GM20431 (cell line): ENCODE measurements around the gene ATG13.

Source experiments
- in situ Hi-C: fragments of 300-500 bp; cut with MseI, MboI; formaldehyde crosslinking; loops from one replicate; pipeline ENCODE4 v1.15.0; 2020; ENCODE audit warnings: low sequenced_read_pairs; ENCODE audit not compliant: unreplicated experiment

ATG13 gene

GRCh38 chr11:46603704-46604308, 13.5 kb upstream of the ATG13 start:
- in situ Hi-C loops, result no loop called here

DNA sequence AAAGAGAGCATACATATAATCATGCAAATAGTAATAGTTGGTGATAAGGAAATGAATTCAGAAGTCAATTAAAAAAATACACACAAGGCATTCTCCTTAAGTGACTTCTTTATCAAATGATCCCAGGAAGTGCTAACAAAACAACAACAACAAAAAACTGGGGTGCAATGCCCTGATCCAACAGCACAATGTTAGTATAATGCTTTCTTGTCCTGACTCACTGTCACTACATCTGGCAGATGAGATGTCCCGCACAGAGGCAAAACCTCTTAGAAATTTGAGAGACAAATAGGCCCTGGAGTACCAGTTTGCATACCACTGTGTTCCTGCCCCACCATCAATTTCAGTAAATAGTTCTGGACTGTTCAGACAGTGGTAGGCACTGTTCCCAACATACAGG, 12.6 kb upstream of the ATG13 start:
- in situ Hi-C loops, result no loop called here

DNA sequence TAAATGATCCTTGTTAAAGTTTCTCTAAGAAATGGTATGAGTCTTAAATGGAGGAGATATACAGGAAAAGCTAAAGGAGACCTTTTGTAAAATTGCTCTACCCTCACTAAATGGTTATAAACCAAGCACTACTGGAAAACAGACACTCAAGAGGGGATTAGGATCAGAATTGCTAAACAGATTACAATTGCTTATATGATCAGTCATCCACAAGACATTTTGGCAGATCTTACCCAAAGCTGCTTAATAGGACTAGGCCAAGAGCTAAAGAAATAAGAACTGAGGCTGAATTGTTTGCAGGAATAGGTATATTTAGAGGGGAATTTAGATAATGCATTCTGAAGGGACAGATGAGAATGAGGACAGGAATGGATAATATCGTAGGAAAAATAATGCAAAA, 9.8 kb upstream of the ATG13 start:
- in situ Hi-C loops, result no loop called here

- in situ Hi-C loops, result no loop called here
Measured at GRCh38 chr11:46609386-46609785, 8.0 kb upstream of the ATG13 start.

DNA sequence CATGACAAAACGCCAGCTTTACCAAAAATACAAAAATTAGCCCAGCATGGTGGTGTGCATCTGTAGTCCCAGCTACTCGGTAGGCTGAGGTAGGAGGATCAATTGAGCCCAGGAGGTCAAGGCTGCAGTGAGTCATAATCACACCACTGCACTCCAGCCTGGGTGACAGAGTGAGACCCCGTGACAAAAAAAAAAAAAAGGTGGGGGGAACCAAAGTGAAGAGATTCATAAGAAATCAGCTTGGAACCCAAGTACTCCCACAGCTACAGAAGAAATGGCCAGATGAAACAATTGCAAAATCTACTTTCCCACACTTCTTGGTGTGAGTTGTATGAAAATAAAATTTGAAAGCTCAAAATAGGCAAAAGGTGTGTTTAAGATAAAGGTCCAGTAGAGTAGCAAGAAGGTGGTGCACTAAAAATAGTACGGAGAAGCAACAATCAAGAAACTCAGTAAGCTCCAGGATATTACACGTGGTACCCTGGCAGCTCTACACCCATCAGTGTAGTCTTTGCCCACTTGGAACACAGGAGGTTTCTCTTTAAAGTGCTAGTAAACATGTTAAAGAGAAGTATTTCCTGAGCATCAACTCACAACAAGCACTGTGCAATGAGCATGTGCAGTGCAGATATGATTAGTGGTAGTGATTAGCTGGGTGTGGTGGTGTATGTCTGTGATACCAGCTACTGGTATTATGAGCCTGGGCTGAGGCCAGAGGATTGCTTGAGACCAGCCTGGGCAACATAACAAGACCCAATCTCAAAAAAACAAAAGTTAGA, 5.6 kb upstream of the ATG13 start:
- in situ Hi-C loops, result no loop called here

DNA sequence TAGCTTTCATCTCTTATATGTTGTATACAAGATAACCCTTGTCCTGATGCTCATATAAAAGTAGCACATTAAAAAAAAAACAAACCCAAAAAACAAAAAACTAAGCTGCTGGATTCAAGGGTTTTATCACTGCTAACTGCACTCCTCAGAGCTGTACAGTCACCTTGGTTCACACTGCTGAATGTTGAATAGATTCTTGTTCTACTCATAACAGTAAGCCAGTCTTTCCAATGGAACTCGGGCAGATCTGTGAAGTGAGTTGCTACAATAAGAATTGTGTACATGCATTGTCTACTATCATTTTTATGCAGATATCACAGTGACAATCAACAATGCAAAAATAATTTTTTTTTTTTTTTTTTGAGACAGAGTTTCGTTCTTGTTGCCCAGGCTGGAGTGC, 5.0 kb upstream of the ATG13 start:
- in situ Hi-C loops, result no loop called here

DNA sequence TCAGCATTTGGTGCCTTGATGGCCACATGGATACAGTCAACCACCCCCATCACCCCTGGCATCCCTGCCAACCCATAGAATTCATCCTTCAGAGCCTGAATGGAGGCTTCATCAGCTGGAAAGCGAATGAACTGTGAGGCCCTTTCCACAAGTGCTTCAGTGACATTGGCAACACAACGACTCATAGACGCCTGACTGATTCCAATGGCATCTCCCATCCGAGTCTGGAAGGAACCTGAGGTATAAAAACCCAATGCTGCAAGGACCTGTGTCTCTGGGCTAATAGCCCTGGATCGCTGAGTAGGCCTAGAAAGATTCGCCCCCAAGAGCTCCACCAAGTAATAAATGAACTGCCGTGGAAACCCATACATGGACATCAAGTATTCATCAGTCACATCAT, 1.6 kb upstream of the ATG13 start:
- in situ Hi-C loops, result no loop called here

DNA sequence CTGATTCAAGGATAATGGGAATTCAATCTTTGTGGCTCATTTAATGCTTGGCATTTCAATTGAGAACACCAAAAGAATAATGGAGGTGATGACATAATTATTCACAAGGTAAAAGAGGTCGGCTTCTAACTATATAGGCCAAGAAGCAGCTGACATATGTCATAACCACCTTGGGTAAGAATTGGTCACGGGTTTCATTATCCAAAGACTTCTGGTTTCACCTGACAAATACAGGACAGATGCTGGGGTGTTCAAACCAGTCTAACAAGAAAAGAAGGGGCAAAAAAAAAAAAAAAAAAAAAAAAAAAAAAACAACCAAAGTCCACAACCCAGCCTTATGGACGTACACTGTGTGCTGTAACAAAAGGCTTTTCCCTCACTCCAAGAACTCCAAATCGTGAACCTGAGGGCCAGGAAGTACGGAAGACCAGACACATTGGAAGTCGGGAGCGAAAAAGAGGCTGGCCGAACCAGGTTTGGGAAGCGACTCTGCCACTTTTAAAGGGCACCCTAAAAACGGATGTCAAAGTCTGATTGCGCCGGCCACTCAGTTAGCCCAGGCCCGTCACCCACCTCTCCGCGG, 711 bp upstream of the ATG13 start:
- in situ Hi-C loops, result no loop called here

- in situ Hi-C loops, result no loop called here
Measured at GRCh38 chr11:46617972-46618314, 590 bp downstream of the ATG13 start.

DNA sequence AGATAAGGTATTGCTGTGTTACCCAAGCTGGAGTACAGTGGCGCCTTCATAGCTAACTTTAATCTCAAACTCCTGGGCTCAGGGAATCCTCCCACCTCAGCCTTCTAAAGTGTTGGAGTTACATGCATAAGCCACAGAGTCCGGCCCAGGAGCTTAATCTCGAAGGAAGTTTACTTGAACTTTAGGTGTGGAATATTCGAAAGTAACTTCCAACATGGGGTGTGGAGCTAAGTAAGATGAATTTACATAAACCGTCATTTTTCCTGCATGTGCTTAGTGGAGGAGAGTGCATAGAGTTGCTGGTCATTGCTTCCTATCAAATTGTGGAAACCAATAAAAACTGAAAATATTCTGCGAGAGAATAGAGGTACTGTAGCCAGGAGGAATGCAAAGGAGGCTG, 1.5 kb downstream of the ATG13 start:
- in situ Hi-C loops, result no loop called here

DNA sequence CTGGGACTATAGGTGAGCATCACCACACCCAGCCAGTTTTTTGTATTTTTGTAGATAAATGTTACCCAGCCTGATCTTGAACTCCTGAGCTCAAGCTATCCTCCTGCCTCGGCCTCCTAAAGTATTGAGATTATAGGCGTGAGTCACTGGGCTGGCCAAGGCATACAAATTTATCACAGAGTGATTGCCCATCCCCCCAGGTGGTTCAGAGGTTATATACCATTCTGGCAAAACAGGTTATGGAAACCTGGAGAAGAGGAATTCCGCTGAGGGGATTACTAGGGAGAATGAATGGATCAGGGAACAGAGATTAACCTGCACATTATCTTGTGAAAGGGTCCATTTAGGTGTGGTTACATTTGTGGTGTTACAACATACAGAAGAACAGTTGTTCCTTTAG, 8.1 kb downstream of the ATG13 start:
- in situ Hi-C loops, result no loop called here

- in situ Hi-C loops, result no loop called here
Measured at GRCh38 chr11:46628961-46629360, 11.6 kb downstream of the ATG13 start.

DNA sequence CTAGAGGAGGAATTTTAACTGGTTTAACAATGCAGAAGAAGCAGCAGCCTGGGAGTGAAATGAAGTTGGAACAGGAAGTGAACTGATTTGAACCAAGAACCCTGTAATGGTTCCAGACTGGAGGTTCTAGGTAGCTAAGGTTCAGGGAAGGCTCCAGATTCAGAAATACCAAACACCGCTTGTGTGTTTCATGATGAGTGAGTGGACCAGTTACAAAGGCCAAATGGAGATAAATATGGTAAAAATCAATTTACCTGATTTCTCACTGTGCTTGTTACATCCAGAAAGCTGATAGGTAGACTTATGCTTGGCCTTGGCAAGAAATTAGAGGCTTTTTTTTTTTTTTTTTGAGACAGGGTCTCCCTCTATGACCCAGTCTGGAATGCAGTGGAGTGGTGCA, 12.9 kb downstream of the ATG13 start:
- in situ Hi-C loops, result no loop called here

DNA sequence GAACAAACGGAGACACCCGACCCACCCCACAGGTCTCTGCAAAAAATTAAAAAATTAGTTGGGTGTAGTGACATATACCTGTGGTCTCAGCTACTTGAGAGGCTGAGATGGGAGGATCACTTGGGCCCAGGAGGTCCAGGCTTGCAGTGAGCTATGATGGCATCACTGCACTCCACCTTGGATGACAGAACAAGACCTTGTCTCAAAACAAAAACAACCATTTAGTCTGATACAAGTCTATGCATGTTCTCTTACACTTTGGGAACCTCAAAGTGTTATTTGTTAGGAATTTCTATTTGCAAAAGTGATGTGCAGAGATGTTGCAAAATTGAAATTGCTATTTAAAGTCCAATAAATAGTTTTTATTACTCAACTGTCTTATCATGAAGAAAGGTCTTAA, 14.3 kb downstream of the ATG13 start:
- in situ Hi-C loops, result no loop called here

DNA sequence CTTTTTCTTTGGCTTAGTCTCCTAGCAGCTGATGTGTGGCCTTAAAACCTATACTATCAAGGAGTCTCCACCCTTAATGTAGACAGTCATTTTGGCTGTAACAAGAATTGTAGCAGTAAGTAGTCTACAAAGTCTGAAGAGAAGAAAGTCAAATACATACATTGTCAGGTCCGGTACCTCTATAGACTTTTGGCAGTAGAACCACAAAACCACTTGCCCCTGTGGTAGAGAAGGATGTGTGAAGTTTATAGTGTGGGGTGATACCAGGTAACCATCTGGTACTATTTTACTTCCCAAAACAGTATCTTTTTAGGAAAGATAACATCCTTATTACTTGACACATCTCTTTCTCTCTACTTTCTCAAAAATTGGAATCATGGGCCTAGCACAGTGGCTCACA, 15.1 kb downstream of the ATG13 start:
- in situ Hi-C loops, result no loop called here

DNA sequence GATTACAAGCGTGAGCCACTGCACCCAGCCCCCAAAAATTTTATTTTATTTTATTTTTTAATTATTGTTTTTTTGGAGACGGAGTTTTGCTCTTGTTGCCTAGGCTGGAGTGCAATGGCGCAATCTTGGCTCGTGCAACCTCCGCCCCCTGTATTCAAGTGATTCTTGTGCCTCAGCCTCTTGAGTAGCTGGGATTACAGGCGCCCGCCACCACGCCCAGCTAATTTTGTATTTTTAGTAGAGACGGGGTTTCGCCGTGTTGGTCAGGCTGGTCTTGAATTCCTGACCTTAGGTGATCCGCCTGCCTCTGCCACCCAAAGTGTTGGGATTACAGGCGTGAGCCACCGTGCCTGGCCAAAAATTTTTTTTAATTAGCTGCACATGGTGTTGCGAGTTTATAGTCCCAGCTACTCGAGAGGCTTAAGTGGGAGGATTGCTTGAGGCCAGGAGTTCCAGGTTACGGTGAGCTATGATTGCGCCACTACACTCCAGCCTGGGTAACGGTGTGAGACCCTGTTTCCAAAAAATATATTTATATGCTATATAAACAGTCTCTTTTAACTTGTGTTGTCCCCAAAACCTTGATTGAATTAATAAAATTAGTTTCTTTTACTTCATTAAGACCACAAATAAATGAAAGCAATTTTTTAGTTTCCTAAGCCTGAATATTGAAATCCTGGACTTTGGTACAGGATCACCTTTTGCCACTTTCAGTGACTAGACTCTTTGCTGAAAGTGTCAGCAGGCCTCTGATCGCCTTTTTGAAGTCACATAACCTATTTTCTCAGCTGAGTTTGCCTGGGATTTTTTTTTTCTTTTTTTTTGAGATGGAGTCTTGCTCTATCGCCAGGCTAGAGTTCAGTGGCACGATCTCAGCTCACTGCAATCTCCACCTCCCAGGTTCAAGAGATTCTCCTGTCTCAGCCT, 16.2 kb downstream of the ATG13 start:
- in situ Hi-C loops, result no loop called here

GRCh38 chr11:46635557-46636139, 18.3 kb downstream of the ATG13 start:
- in situ Hi-C loops, result no loop called here

GRCh38 chr11:46637546-46637945, 20.2 kb downstream of the ATG13 start:
- in situ Hi-C loops, result no loop called here

- in situ Hi-C loops, result no loop called here
Measured at GRCh38 chr11:46639197-46639839, 22.0 kb downstream of the ATG13 start.
